Stimulated activated CD8-positive, alpha-beta memory T cell treated with anti-CD3 and anti-CD28 coated beads, Interleukin-12 subunit alpha, Interleukin-12 subunit beta, amount 100 ng/mL, for 24 hours (primary cell): ENCODE results near the gene UMODL1.

Experiments
- DNase-seq: peaks from one replicate; pipeline ENCODE4 v3.0.0-alpha.2; 2020; ENCODE audit errors: extremely low read depth

UMODL1 gene

GRCh38 chr21:42096566-42096965, 25.4 kb downstream of the UMODL1 start:
- no peak for DNase-seq

- no peak for DNase-seq
Measured at GRCh38 chr21:42097274-42097673, 26.2 kb downstream of the UMODL1 start.

- DNase-seq: no peak
Measured at GRCh38 chr21:42097860-42098454, 26.8 kb downstream of the UMODL1 start.

GRCh38 chr21:42098957-42099505, 27.9 kb downstream of the UMODL1 start:
- DNase-seq: no peak

GRCh38 chr21:42101246-42101645, 30.1 kb downstream of the UMODL1 start:
- DNase-seq: no peak

- no peak for DNase-seq
Measured at GRCh38 chr21:42102076-42102475, 31.0 kb downstream of the UMODL1 start.

GRCh38 chr21:42102526-42102925, 31.4 kb downstream of the UMODL1 start:
- no peak for DNase-seq

GRCh38 chr21:42102991-42103390, 31.9 kb downstream of the UMODL1 start:
- DNase-seq: no peak

GRCh38 chr21:42103843-42104242, 32.7 kb downstream of the UMODL1 start:
- no peak for DNase-seq

- DNase-seq: no peak
Measured at GRCh38 chr21:42105476-42106315, 34.6 kb downstream of the UMODL1 start.

- DNase-seq: no peak
Measured at GRCh38 chr21:42106425-42106824, 35.3 kb downstream of the UMODL1 start.

GRCh38 chr21:42107177-42107880, 36.2 kb downstream of the UMODL1 start:
- no peak for DNase-seq

- peak; percentile 26 for DNase-seq
Measured at GRCh38 chr21:42107881-42108553, 36.9 kb downstream of the UMODL1 start.

GRCh38 chr21:42108554-42109340, 37.6 kb downstream of the UMODL1 start:
- DNase-seq: no peak

GRCh38 chr21:42109473-42109872, 38.4 kb downstream of the UMODL1 start:
- DNase-seq: no peak

- no peak for DNase-seq
Measured at GRCh38 chr21:42109873-42110525, 38.9 kb downstream of the UMODL1 start.

GRCh38 chr21:42110691-42111469, 39.8 kb downstream of the UMODL1 start:
- DNase-seq: no peak

- DNase-seq: no peak
Measured at GRCh38 chr21:42111470-42111743, 40.3 kb downstream of the UMODL1 start.

GRCh38 chr21:42111811-42112210, 40.7 kb downstream of the UMODL1 start:
- no peak for DNase-seq

GRCh38 chr21:42112238-42112637, 41.1 kb downstream of the UMODL1 start:
- no peak for DNase-seq
